ENCODE data around the gene URGCP.

Gene URGCP

GRCh38 chr7:43906331-43907010 is at the start of gene URGCP:
URGCP (minus strand) TSS chr7:43906596; CDS start chr7:43906575, 21 bp downstream.
- DNase-seq (ENCODE audit: low read depth) = peak; percentile 34

- DNase-seq (ENCODE audit: low read depth) = no peak
These were observed 49.6 kb upstream of the URGCP start for GRCh38 chr7:43956027-43956426.

GRCh38 chr7:43954524-43955228 is 48.3 kb upstream of the URGCP start:
- DNase-seq (ENCODE audit: low read depth) = no peak

GRCh38 chr7:43953071-43953470 is 46.7 kb upstream of the URGCP start:
- no peak for DNase-seq (ENCODE audit: low read depth)

- DNase-seq (ENCODE audit: low read depth) = no peak
These were observed 45.6 kb upstream of the URGCP start for GRCh38 chr7:43952028-43952427.

- no peak for DNase-seq (ENCODE audit: low read depth)
These were observed 37.9 kb upstream of the URGCP start for GRCh38 chr7:43944286-43944685.

- no peak for DNase-seq (ENCODE audit: low read depth)
These were observed 37.2 kb upstream of the URGCP start for GRCh38 chr7:43943417-43944187.

- DNase-seq (ENCODE audit: low read depth) = no peak
These were observed 36.6 kb upstream of the URGCP start for GRCh38 chr7:43942997-43943396.

- no peak for DNase-seq (ENCODE audit: low read depth)
These were observed 35.9 kb upstream of the URGCP start for GRCh38 chr7:43942250-43942649.

- no peak for DNase-seq (ENCODE audit: low read depth)
These were observed 32.6 kb upstream of the URGCP start for GRCh38 chr7:43938892-43939482.

GRCh38 chr7:43937444-43937843 is 31.0 kb upstream of the URGCP start:
- DNase-seq (ENCODE audit: low read depth) = no peak

GRCh38 chr7:43933902-43934560 is 27.6 kb upstream of the URGCP start:
- no peak for DNase-seq (ENCODE audit: low read depth)

GRCh38 chr7:43931346-43931745 is 24.9 kb upstream of the URGCP start:
- DNase-seq (ENCODE audit: low read depth) = peak; percentile 23

- no peak for DNase-seq (ENCODE audit: low read depth)
These were observed 23.4 kb upstream of the URGCP start for GRCh38 chr7:43929529-43930457.

GRCh38 chr7:43927810-43928209 is 21.4 kb upstream of the URGCP start:
- DNase-seq (ENCODE audit: low read depth) = no peak

GRCh38 chr7:43926798-43927123 is 20.4 kb upstream of the URGCP start:
- no peak for DNase-seq (ENCODE audit: low read depth)

GRCh38 chr7:43925984-43926797 is 19.8 kb upstream of the URGCP start, which contains the start of gene UBE2D4:
UBE2D4 (plus strand) TSS chr7:43926436; CDS start chr7:43926533, 97 bp downstream.
- peak; percentile 87 for DNase-seq (ENCODE audit: low read depth)

GRCh38 chr7:43922726-43923125 is 16.3 kb upstream of the URGCP start:
- DNase-seq (ENCODE audit: low read depth) = no peak

- no peak for DNase-seq (ENCODE audit: low read depth)
These were observed 15.0 kb upstream of the URGCP start for GRCh38 chr7:43921423-43921822.

GRCh38 chr7:43915907-43916306 is 9.5 kb upstream of the URGCP start:
- DNase-seq (ENCODE audit: low read depth) = no peak

Measured in stimulated activated CD4-positive, alpha-beta T cell treated with anti-CD3 and anti-CD28 coated beads, Interleukin-2, amount 100 ng/mL, for 4 hours (primary cell).